H9 (cell line): ENCODE data around the gene MTHFD1L. TPM values are rescaled to one million over a fixed set of nuclear protein-coding genes. Genes with fewer than 3 reads are reported as not detected.

ENCODE experiments used
- DNase-seq: peaks from one replicate; pipeline ENCODE4 v3.0.0-alpha.2; 2017
- H2AFZ ChIP-seq: one replicate; pipeline ENCODE4 v1.6.1; 2013; ENCODE audit warnings: mild to moderate bottlenecking, low read length, control low read depth, moderate library complexity
- H2AK5ac ChIP-seq: 2 replicates; pipeline ENCODE4 v1.6.1; 2013; ENCODE audit warnings: low read length, control low read depth, mixed read lengths; ENCODE audit not compliant: insufficient read length
- H2BK120ac ChIP-seq: one replicate; pipeline ENCODE4 v1.6.1; 2013; ENCODE audit warnings: low read depth, mild to moderate bottlenecking, low read length, control low read depth, inconsistent platforms; ENCODE audit not compliant: poor library complexity, severe bottlenecking
- H2BK12ac ChIP-seq: 2 replicates; pipeline ENCODE4 v1.6.1; 2013; ENCODE audit warnings: low read length, control low read depth, mixed read lengths, low read depth; ENCODE audit not compliant: insufficient read length
- H2BK15ac ChIP-seq: 2 replicates; pipeline ENCODE4 v1.6.1; 2013; ENCODE audit warnings: low read depth, low read length, control low read depth
- H2BK20ac ChIP-seq: one replicate; pipeline ENCODE4 v1.6.1; 2013; ENCODE audit warnings: low read depth, mild to moderate bottlenecking, low read length, control low read depth, inconsistent platforms; ENCODE audit not compliant: poor library complexity, severe bottlenecking
- H2BK5ac ChIP-seq: 2 replicates; pipeline ENCODE4 v1.6.1; 2013; ENCODE audit warnings: low read length, control low read depth, mixed read lengths; ENCODE audit not compliant: insufficient read length
- H3K14ac ChIP-seq: 2 replicates; pipeline ENCODE4 v1.6.1; 2013; ENCODE audit warnings: low read length, control low read depth; ENCODE audit not compliant: insufficient read depth
- H3K18ac ChIP-seq: 2 replicates; pipeline ENCODE4 v1.6.1; 2013; ENCODE audit warnings: low read depth, mild to moderate bottlenecking, mixed read lengths, low read length, control low read depth; ENCODE audit not compliant: insufficient read length
- H3K23ac ChIP-seq: 2 replicates; pipeline ENCODE4 v1.6.1; 2013; ENCODE audit warnings: low read length, control low read depth, mixed read lengths, low read depth; ENCODE audit not compliant: insufficient read length
- H3K23me2 ChIP-seq: 2 replicates; pipeline ENCODE4 v1.6.1; 2013; ENCODE audit warnings: low read depth, mild to moderate bottlenecking, mixed read lengths, low read length, control low read depth; ENCODE audit not compliant: insufficient read length, poor library complexity, severe bottlenecking
- H3K27ac ChIP-seq: 2 replicates; pipeline ENCODE4 v1.5.1; 2013; ENCODE audit warnings: low read length, control low read depth, mixed read lengths, low read depth; ENCODE audit not compliant: insufficient read length
- H3K27me3 ChIP-seq: 2 replicates; pipeline ENCODE4 v1.6.1; 2013; ENCODE audit warnings: low read length, control low read depth, inconsistent platforms; ENCODE audit not compliant: insufficient read depth
- H3K4ac ChIP-seq: 2 replicates; pipeline ENCODE4 v1.6.1; 2013; ENCODE audit warnings: low read depth, mild to moderate bottlenecking, control low read depth, inconsistent platforms, low read length, moderate library complexity
- H3K4me1 ChIP-seq: 2 replicates; pipeline ENCODE4 v1.6.1; 2013; ENCODE audit warnings: low read length, control low read depth, inconsistent platforms; ENCODE audit not compliant: insufficient read depth
- H3K4me2 ChIP-seq: 2 replicates; pipeline ENCODE4 v1.6.1; 2013; ENCODE audit warnings: low read length, control low read depth, mixed read lengths; ENCODE audit not compliant: insufficient read length, insufficient read depth
- H3K56ac ChIP-seq: 2 replicates; pipeline ENCODE4 v1.6.1; 2013; ENCODE audit warnings: low read depth, mild to moderate bottlenecking, mixed read lengths, low read length, control low read depth; ENCODE audit not compliant: insufficient read length
- H3K79me1 ChIP-seq: 2 replicates; pipeline ENCODE4 v1.6.1; 2013; ENCODE audit warnings: low read depth, mild to moderate bottlenecking, moderate library complexity, low read length, control low read depth, inconsistent platforms; ENCODE audit not compliant: insufficient read depth, poor library complexity, severe bottlenecking
- H3K79me2 ChIP-seq: 2 replicates; pipeline ENCODE4 v1.6.1; 2013; ENCODE audit warnings: low read length, control low read depth, inconsistent platforms; ENCODE audit not compliant: insufficient read depth
- H3K9ac ChIP-seq: 2 replicates; pipeline ENCODE4 v1.6.1; 2013; ENCODE audit warnings: low read length, control low read depth, mixed read lengths; ENCODE audit not compliant: insufficient read length; ENCODE audit errors: extremely low read depth
- H3K9me3 ChIP-seq: one replicate; pipeline ENCODE4 v1.6.1; 2013; ENCODE audit warnings: low read depth, low read length, inconsistent platforms; ENCODE audit not compliant: control insufficient read depth
- H3T11ph ChIP-seq: one replicate; pipeline ENCODE4 v1.6.1; 2013; ENCODE audit warnings: mild to moderate bottlenecking, low read length, control low read depth, inconsistent platforms
- H4K20me1 ChIP-seq: one replicate; pipeline ENCODE4 v1.6.1; 2013; ENCODE audit not compliant: control insufficient read depth, insufficient read length, insufficient read depth
- H4K5ac ChIP-seq: 2 replicates; pipeline ENCODE4 v1.6.1; 2013; ENCODE audit warnings: low read depth, mild to moderate bottlenecking, mixed read lengths, low read length, control low read depth; ENCODE audit not compliant: insufficient read length
- H4K8ac ChIP-seq: replicated peaks from 2 replicates; pipeline ENCODE4 v1.6.1; 2013; ENCODE audit warnings: low read length, control low read depth, mixed read lengths, low read depth; ENCODE audit not compliant: insufficient read length
- H4K91ac ChIP-seq: 2 replicates; pipeline ENCODE4 v1.6.1; 2013; ENCODE audit warnings: low read depth, mild to moderate bottlenecking, moderate library complexity, mixed read lengths, low read length, control low read depth; ENCODE audit not compliant: insufficient read length
- H3K27ac Mint-ChIP-seq, 3 experiments: 2 replicates in 2 of 3; 3 replicates in 1 of 3; pipeline ENCODE4 v1.8.0; 2020 to 2021; ENCODE audit warnings: mixed read lengths in 3 of 3, mild to moderate bottlenecking in 1 of 3, moderate library complexity in 1 of 3
- H3K27me3 Mint-ChIP-seq: 2 replicates; pipeline ENCODE4 v1.8.0; 2021; ENCODE audit warnings: low read depth, mild to moderate bottlenecking, moderate library complexity, mixed read lengths
- H3K36me3 Mint-ChIP-seq, 3 experiments: 2 replicates in 2 of 3; 3 replicates in 1 of 3; pipeline ENCODE4 v1.8.0; 2020 to 2021; ENCODE audit warnings: low read depth in 3 of 3, mixed read lengths in 3 of 3; ENCODE audit not compliant: insufficient read depth in 1 of 3
- H3K4me1 Mint-ChIP-seq, 2 experiments: 2 replicates each; pipeline ENCODE4 v1.8.0; 2020; ENCODE audit warnings: mixed read lengths in 2 of 2
- H3K4me3 Mint-ChIP-seq, 2 experiments: 2 replicates in 1 of 2; 3 replicates in 1 of 2; pipeline ENCODE4 v1.8.0; 2020 to 2021; ENCODE audit warnings: mild to moderate bottlenecking in 2 of 2, mixed read lengths in 2 of 2, moderate library complexity in 1 of 2
- H3K9me3 Mint-ChIP-seq, 2 experiments: 2 replicates in 1 of 2; 3 replicates in 1 of 2; pipeline ENCODE4 v1.8.0; 2020; ENCODE audit warnings: mild to moderate bottlenecking in 2 of 2, mixed read lengths in 2 of 2, moderate library complexity in 1 of 2
- WGBS: extraction: QIAGEN DNeasy Blood & Tissue Kit; methylation state at CpG from one replicate; pipeline ENCODE4 v1.1.7; 2013; ENCODE audit warnings: missing lambda C conversion rate, low lambda C conversion rate, mixed read lengths; ENCODE audit not compliant: insufficient read length; ENCODE audit errors: extremely low coverage; 5-methylcytosine and 5-hydroxymethylcytosine counted together
- total RNA-seq: library from RNA; stranded (reverse); gene quantifications from 2 replicates; pipeline ENCODE4 v1.2.1, GENCODE V29; 2021
- TF ChIP-seq, protein P1 (sequence below): fragments of 200-600 bp; sonication (generic); conservative IDR thresholded peaks from 3 replicates; pipeline ENCODE4 v1.8.0; 2021; ENCODE audit warnings: antibody characterized with exemption, mild to moderate bottlenecking

The MTHFD1L gene
- total RNA-seq, 1 experiment from 2014 or later: 90.2 TPM

- Histone ChIP-seq H4K20me1 (no peaks in the 10 kb centered on the region), H3K4ac (no peak overlapping the region), H3K4me1 (no peaks in the 10 kb centered on the region; the same call in 1 of the 2 replicates), H2AK5ac (no peak overlapping the region), H2BK120ac (no peak overlapping the region), H3K9me3 (no peaks in the 10 kb centered on the region), H3K27me3 (no peaks in the 10 kb centered on the region), H3K4me2 (no peak overlapping the region), H3K56ac (no peak overlapping the region), H2BK15ac (no peak overlapping the region), H3K23ac (no peak overlapping the region), H4K5ac (no peak overlapping the region), H3K23me2 (no peaks in the 10 kb centered on the region), H3K18ac (no peak overlapping the region), H3T11ph (no peak overlapping the region), H2AFZ (no peak overlapping the region), H3K27ac (no peak overlapping the region), H3K79me1 (no peaks in the 10 kb centered on the region), H2BK20ac (no peak overlapping the region), H3K14ac (peak overlapping the region; percentile 31; the same call in 1 of the 2 replicates), H4K8ac (no peak overlapping the region), H3K79me2 (no peaks in the 10 kb centered on the region), H2BK5ac (no peak overlapping the region), H4K91ac (no peak overlapping the region), H3K9ac (no peak overlapping the region), H2BK12ac (no peak overlapping the region)
- no CpG with 5 or more reads among the region's 11 CpGs for WGBS
- H3K4me1 Mint-ChIP-seq: peaks cover 22 to 23% of the 10 kb centered on the region in 2 experiments
- H3K27ac Mint-ChIP-seq: 0 out of 7 replicates have a peak overlapping the region, but pooled peaks of 1 of the 3 experiments have one; percentile 14
- no peak overlapping the region for H3K4me3 Mint-ChIP-seq
- DNase-seq: no peak
- TF ChIP-seq, protein P1, sequence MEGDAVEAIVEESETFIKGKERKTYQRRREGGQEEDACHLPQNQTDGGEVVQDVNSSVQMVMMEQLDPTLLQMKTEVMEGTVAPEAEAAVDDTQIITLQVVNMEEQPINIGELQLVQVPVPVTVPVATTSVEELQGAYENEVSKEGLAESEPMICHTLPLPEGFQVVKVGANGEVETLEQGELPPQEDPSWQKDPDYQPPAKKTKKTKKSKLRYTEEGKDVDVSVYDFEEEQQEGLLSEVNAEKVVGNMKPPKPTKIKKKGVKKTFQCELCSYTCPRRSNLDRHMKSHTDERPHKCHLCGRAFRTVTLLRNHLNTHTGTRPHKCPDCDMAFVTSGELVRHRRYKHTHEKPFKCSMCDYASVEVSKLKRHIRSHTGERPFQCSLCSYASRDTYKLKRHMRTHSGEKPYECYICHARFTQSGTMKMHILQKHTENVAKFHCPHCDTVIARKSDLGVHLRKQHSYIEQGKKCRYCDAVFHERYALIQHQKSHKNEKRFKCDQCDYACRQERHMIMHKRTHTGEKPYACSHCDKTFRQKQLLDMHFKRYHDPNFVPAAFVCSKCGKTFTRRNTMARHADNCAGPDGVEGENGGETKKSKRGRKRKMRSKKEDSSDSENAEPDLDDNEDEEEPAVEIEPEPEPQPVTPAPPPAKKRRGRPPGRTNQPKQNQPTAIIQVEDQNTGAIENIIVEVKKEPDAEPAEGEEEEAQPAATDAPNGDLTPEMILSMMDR: no peak
- H3K36me3 Mint-ChIP-seq: peaks cover 0 to 8% (median 0%) of the 10 kb centered on the region in 3 experiments; a peak in 2 of 7 replicates
- peaks cover 3% of the 10 kb centered on the region; the same call in 1 of the 2 replicates for H3K27me3 Mint-ChIP-seq
- H3K9me3 Mint-ChIP-seq: peaks cover 5 to 6% of the 10 kb centered on the region in 2 experiments; a peak in 3 of 5 replicates
Measured at GRCh38 chr6:151139524-151139923, 274.0 kb downstream of the MTHFD1L start.
